Colonic mucosa (tissue), 4 donors: ENCODE data around the gene GNG14. TPM values are rescaled to one million over a fixed set of nuclear protein-coding genes. Genes with fewer than 3 reads are reported as not detected.

Source experiments
- DNase-seq: peaks from one replicate; pipeline ENCODE4 v3.0.0-alpha.2; 2020
- H3K27ac ChIP-seq: fragments of 200-600 bp; one replicate; pipeline ENCODE4 v1.8.0; 2021
- H3K27me3 ChIP-seq: fragments of 200-600 bp; one replicate; pipeline ENCODE4 v1.8.0; 2021
- H3K36me3 ChIP-seq: fragments of 200-600 bp; one replicate; pipeline ENCODE4 v1.8.0; 2021
- H3K4me1 ChIP-seq: fragments of 200-600 bp; one replicate; pipeline ENCODE4 v1.8.0; 2021; ENCODE audit warnings: mild to moderate bottlenecking
- H3K4me3 ChIP-seq: fragments of 200-600 bp; one replicate; pipeline ENCODE4 v1.8.0; 2021
- H3K9ac ChIP-seq, 2 donors: one replicate each; pipeline ENCODE4 v1.7.0; 2013; ENCODE audit warnings: control low read depth in 2 of 2, low read depth in 2 of 2, low read length in 2 of 2
- H3K9me3 ChIP-seq: fragments of 200-600 bp; one replicate; pipeline ENCODE4 v1.8.0; 2021
- CTCF ChIP-seq: fragments of 200-600 bp; IDR thresholded peaks from one replicate; pipeline ENCODE4 v1.8.0; 2022; ENCODE audit warnings: antibody characterized with exemption, mild to moderate bottlenecking
- intact Hi-C: fragments of 100-400 bp; cut with DNase I; formaldehyde crosslinking; loops from one replicate; pipeline ENCODE4 v1.14.1; 2022
- total RNA-seq, 2 donors: library from RNA; stranded (reverse); fragmentation: NEBNext Ultra II Directional in 1 of 2; extraction: Animal tissue kit (Norgen Biotek cat#: 25700) in 1 of 2; gene quantifications; one replicate each; pipeline ENCODE4 v1.2.1, GENCODE V29; 2021
- donor health status: healthy.
- donor health status: DM: no; HTN: no; CAD: no.
- donor health status: DM: no; HTN: no; CAD: no.

Gene GNG14
- total RNA-seq, 2 donors from 2014 or later: not detected

GRCh38 chr19:12667731-12668302 is 20.0 kb upstream of the GNG14 start:
- Histone ChIP-seq H3K9me3 (no peaks in the 10 kb centered on the region), H3K9ac (peak overlapping the region in 1 of 2 donors; percentile 76), H3K36me3 (no peaks in the 10 kb centered on the region), H3K4me3 (no peak overlapping the region), H3K27ac (no peak overlapping the region), H3K4me1 (peaks cover 16% of the 10 kb centered on the region), H3K27me3 (no peaks in the 10 kb centered on the region)
- TF ChIP-seq CTCF: no peak
- no peak for DNase-seq
- intact Hi-C loops: loop anchor here (5.0 kb wide), 1 partner anchor 106 kb away; no protein-coding TSS in a partner anchor

GRCh38 chr19:12668346-12668745 is 19.5 kb upstream of the GNG14 start:
- intact Hi-C loops: loop anchor here (5.0 kb wide), 1 partner anchor 106 kb away; no protein-coding TSS in a partner anchor
- H3K4me3 ChIP-seq: peak overlapping the region; percentile 80
- H3K27ac ChIP-seq: no peak overlapping the region
- DNase-seq: no peak
- H3K36me3 ChIP-seq: no peaks in the 10 kb centered on the region
- no peaks in the 10 kb centered on the region for H3K27me3 ChIP-seq
- H3K4me1 ChIP-seq: peaks cover 16% of the 10 kb centered on the region
- no peak for TF ChIP-seq CTCF
- no peaks in the 10 kb centered on the region for H3K9me3 ChIP-seq
- peak overlapping the region; percentile 76 to 91 for H3K9ac ChIP-seq

DNA sequence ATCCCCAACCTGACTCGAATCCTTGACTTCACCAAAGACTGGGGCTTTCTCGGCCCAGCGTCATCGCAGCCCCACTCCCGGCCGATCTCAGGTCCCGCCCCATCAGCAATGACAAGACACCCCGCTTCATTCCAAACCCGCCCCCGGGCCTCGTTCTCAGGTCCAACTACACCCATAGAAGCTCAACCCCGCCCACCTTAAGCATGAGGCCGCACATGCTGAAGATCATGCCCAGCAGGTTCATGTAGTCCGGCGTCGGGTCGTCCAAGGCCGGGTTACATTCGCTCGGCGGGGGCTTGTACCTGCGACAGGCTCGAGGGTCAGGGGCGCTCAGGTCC is 18.9 kb upstream of the GNG14 start:
- H3K9me3 ChIP-seq: no peaks in the 10 kb centered on the region
- peak; percentile 57 for DNase-seq
- H3K27me3 ChIP-seq: no peaks in the 10 kb centered on the region
- TF ChIP-seq CTCF: no peak
- peak overlapping the region; percentile 76 to 91 for H3K9ac ChIP-seq
- H3K4me3 ChIP-seq: peak overlapping the region; percentile 80
- peak overlapping the region; percentile 94 for H3K27ac ChIP-seq
- intact Hi-C loops: loop anchor here (5.0 kb wide), 1 partner anchor 107 kb away; no protein-coding TSS in a partner anchor
- H3K4me1 ChIP-seq: peaks cover 16% of the 10 kb centered on the region
- no peaks in the 10 kb centered on the region for H3K36me3 ChIP-seq

GRCh38 chr19:12669270-12670158 is 18.3 kb upstream of the GNG14 start:
- no peak for TF ChIP-seq CTCF
- peak; percentile 84 for DNase-seq
- Histone ChIP-seq H3K27ac (peak overlapping the region; percentile 94), H3K4me1 (peaks cover 16% of the 10 kb centered on the region), H3K4me3 (peak overlapping the region; percentile 80), H3K27me3 (no peaks in the 10 kb centered on the region), H3K9me3 (no peaks in the 10 kb centered on the region), H3K9ac (peak overlapping the region; percentile 76 to 91), H3K36me3 (no peaks in the 10 kb centered on the region)
- intact Hi-C loops: loop anchor here (5.0 kb wide), 1 partner anchor 107 kb away; no protein-coding TSS in a partner anchor

DNA sequence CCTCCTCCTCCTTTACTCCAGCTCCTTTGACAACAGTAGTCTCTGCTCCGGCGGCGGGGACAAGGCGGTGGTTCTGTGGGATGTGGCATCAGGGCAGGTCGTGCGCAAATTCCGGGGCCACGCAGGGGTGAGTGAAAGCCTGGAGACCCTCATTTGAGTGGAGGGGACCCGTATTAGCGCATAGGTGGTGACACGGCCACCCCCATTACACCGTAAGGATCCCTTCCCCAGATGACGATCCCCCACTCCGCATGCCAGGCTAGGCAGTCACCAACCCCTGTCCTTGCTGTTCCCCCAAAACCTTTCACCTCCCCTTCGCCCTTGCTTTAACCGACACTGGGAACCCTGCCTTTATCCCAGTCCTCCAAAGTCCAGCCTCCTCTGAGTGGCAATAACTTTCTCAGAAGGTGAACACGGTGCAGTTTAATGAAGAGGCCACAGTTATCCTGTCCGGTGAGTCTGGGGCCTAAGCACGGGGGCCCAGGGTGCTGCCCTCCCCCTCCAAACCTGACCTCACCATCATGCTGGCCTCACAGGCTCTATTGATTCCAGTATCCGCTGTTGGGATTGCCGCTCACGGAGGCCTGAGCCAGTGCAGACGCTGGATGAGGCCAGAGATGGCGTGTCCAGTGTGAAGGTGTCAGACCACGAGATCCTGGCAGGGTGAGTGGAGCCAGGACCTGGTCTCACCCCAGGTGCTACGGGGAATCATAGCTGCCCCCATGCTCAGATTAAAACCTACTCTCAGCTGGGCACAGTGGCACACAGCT is 17.5 kb upstream of the GNG14 start:
- no peak for TF ChIP-seq CTCF
- no peaks in the 10 kb centered on the region for H3K36me3 ChIP-seq
- H3K4me3 ChIP-seq: peak overlapping the region; percentile 80
- H3K9ac ChIP-seq: peak overlapping the region; percentile 76 to 91
- DNase-seq: no peak
- peak overlapping the region; percentile 94 for H3K27ac ChIP-seq
- peaks cover 16% of the 10 kb centered on the region for H3K4me1 ChIP-seq
- intact Hi-C loops: no loop called here
- no peaks in the 10 kb centered on the region for H3K9me3 ChIP-seq
- no peaks in the 10 kb centered on the region for H3K27me3 ChIP-seq
